ENCODE results near the gene TMUB1. TPM values are rescaled to one million over a fixed set of nuclear protein-coding genes. Genes with fewer than 3 reads are reported as not detected.

The TMUB1 gene
- total and polyA plus RNA-seq, 8 donors: 12.7 to 86.8 (median 63.6) TPM

DNA sequence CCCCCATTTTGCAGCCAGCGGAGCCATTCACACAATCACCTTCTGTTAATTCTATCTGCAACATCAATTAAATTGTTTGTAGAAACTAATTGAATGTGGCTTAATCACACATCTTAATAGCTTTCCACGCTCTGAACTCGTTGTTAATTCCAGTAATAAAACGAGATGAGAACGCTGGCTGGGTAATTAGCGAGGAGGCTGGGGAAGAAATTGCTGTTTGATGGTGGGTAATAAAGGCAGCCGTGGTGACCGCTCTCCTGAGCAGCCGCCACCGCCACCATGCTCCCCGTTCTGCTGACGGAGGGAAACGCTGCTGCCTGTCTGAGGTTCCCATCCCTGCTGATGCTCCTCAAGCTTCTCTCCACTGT lies 47.9 kb upstream of the TMUB1 start:
- Histone ChIP-seq H3K9me3 (no peaks in the 10 kb centered on the region), H3K27ac (no peak overlapping the region), H3K27me3 (no peaks in the 10 kb centered on the region), H3K4me3 (no peak overlapping the region), H3K4me1 (peaks cover 2 to 7% (median 6%) of the 10 kb centered on the region in 4 donors), H3K36me3 (peaks cover 67 to 95% (median 94%) of the 10 kb centered on the region in 4 donors)
- WGBS, 5 donors: 85 to 95% (median 92%) methylated on average over 13 of the region's 13 CpGs
- no peak for DNase-seq
- no peak for TF ChIP-seq EP300 (IDR thresholded peaks at IDR 0.05)
- no peak for TF ChIP-seq POLR2AphosphoS5 (IDR thresholded peaks at IDR 0.05)
- TF ChIP-seq, protein P1, sequence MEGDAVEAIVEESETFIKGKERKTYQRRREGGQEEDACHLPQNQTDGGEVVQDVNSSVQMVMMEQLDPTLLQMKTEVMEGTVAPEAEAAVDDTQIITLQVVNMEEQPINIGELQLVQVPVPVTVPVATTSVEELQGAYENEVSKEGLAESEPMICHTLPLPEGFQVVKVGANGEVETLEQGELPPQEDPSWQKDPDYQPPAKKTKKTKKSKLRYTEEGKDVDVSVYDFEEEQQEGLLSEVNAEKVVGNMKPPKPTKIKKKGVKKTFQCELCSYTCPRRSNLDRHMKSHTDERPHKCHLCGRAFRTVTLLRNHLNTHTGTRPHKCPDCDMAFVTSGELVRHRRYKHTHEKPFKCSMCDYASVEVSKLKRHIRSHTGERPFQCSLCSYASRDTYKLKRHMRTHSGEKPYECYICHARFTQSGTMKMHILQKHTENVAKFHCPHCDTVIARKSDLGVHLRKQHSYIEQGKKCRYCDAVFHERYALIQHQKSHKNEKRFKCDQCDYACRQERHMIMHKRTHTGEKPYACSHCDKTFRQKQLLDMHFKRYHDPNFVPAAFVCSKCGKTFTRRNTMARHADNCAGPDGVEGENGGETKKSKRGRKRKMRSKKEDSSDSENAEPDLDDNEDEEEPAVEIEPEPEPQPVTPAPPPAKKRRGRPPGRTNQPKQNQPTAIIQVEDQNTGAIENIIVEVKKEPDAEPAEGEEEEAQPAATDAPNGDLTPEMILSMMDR (IDR thresholded peaks at IDR 0.05): no peak
- TF ChIP-seq POLR2A (IDR thresholded peaks at IDR 0.05): no peak
- intact Hi-C loops (cut with DNase I; ENCODE audit: low total_unique reads): no loop called here

GRCh38 chr7:151130741-151131157 lies 47.5 kb upstream of the TMUB1 start:
- DNase-seq: no peak
- Histone ChIP-seq H3K9me3 (no peaks in the 10 kb centered on the region), H3K27me3 (no peaks in the 10 kb centered on the region), H3K4me1 (peaks cover 7 to 12% (median 10%) of the 10 kb centered on the region in 4 donors), H3K27ac (no peak overlapping the region), H3K36me3 (peaks cover 62 to 91% (median 89%) of the 10 kb centered on the region in 4 donors), H3K4me3 (no peak overlapping the region)
- intact Hi-C loops (cut with DNase I; ENCODE audit: low total_unique reads): no loop called here
- no peak for TF ChIP-seq POLR2A (IDR thresholded peaks at IDR 0.05)
- no peak for TF ChIP-seq POLR2AphosphoS5 (IDR thresholded peaks at IDR 0.05)
- TF ChIP-seq, protein P1 (IDR thresholded peaks at IDR 0.05): no peak
- no peak for TF ChIP-seq EP300 (IDR thresholded peaks at IDR 0.05)
- WGBS, 5 donors: 91 to 96% (median 95%) methylated on average over 17 of the region's 17 CpGs

DNA sequence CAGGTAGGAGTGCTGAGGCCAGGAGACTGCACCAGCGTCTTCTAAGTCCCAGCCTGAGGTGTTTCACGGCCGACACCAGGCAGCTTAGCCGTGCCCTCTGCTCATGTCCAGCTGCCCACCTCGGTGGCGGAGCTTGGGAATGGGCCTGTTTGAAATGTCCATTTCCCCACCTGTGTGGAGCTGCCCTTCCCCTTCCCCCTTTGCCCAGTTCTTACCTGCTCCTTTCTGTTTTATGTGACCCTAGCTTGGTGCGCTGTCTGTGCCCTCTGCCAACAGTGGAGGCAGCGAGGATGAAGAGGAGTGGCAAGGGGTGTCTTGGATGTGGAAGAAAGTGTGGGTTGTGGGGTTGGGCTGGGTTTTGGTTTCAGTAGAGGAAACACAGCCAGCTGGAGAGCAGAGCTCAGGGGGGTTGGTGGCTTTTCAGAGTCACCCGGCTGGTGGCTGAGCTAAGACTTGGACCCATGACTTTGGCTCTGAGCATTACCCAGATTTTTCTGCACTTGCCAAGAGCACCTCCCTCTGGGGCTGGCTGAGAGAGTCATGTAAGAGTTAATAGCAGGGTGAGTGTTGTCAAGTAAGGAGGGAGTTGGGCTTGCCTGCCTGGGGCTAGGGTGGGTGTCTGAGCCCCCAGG lies 46.8 kb upstream of the TMUB1 start:
- Histone ChIP-seq H3K27ac (no peak overlapping the region), H3K27me3 (no peaks in the 10 kb centered on the region), H3K9me3 (no peaks in the 10 kb centered on the region), H3K36me3 (peaks cover 55 to 90% (median 83%) of the 10 kb centered on the region in 4 donors), H3K4me1 (peaks cover 14 to 18% (median 17%) of the 10 kb centered on the region in 4 donors), H3K4me3 (no peak overlapping the region)
- WGBS, 5 donors: 84 to 91% (median 86%) methylated on average over 9 of the region's 9 CpGs
- no peak for DNase-seq
- TF ChIP-seq POLR2AphosphoS5 (IDR thresholded peaks at IDR 0.05) (no peak), EP300 (IDR thresholded peaks at IDR 0.05) (no peak), POLR2A (IDR thresholded peaks at IDR 0.05) (no peak)
- TF ChIP-seq, protein P1 (IDR thresholded peaks at IDR 0.05): no peak
- intact Hi-C loops (cut with DNase I; ENCODE audit: low total_unique reads): loop anchor here (5.0 kb wide), 1 partner anchor 37 kb away; the partner anchor contains the start of gene GBX1

- H3K27ac ChIP-seq: no peak overlapping the region
- WGBS, 5 donors: 71 to 88% (median 82%) methylated on average over 26 to 28 of the region's 28 CpGs
- H3K4me3 ChIP-seq: no peak overlapping the region
- TF ChIP-seq POLR2A (IDR thresholded peaks at IDR 0.05): no peak
- TF ChIP-seq EP300 (IDR thresholded peaks at IDR 0.05): no peak
- TF ChIP-seq, protein P1 (IDR thresholded peaks at IDR 0.05): no peak
- peaks cover 14 to 26% (median 20%) of the 10 kb centered on the region in 4 donors for H3K4me1 ChIP-seq
- intact Hi-C loops (cut with DNase I; ENCODE audit: low total_unique reads): loop anchor here (5.0 kb wide), 1 partner anchor 38 kb away; the partner anchor contains the start of gene GBX1
- no peaks in the 10 kb centered on the region for H3K27me3 ChIP-seq
- DNase-seq: peak in 1 of 2 donors; percentile 54
- H3K9me3 ChIP-seq: no peaks in the 10 kb centered on the region
- H3K36me3 ChIP-seq: peaks cover 54 to 90% (median 83%) of the 10 kb centered on the region in 4 donors
Measured at GRCh38 chr7:151129117-151129959, 46.0 kb upstream of the TMUB1 start.
